HG03045 (cell line): Measurements from ENCODE around the gene PET117.
A peak's percentile ranks its signal among the peaks of the same experiment; 100 is the strongest.
"Not testable (repeated sequence)": the region's sequence is repeated elsewhere in the genome, so short reads cannot be mapped to it uniquely, and the experiment has no call there.

Experiments
- ATAC-seq: cut with Tn5 transposase; IDR thresholded peaks from one replicate; pipeline ENCODE4 v1.9.1; 2021; ENCODE audit warnings: mild to moderate bottlenecking, moderate library complexity; ENCODE audit not compliant: unreplicated experiment

The PET117 gene

GRCh38 chr20:18137412-18138265 is at the start of gene PET117, which contains the start of gene KAT14:
Gene PET117, plus strand, starts transcription at chr20:18137863. Its CDS starts 93 bp downstream, at chr20:18137956.
Gene KAT14, plus strand, starts transcription at chr20:18137863. Its CDS starts 4,798 bp downstream, at chr20:18142661.
- peak; percentile 90 for ATAC-seq

GRCh38 chr20:18088298-18088697 is 49.4 kb upstream of the PET117 start:
- ATAC-seq, result not testable (repeated sequence)

- not testable (repeated sequence) for ATAC-seq
Observed at GRCh38 chr20:18088841-18089240, 48.8 kb upstream of the PET117 start.

- no peak for ATAC-seq
Observed at GRCh38 chr20:18090044-18090443, 47.6 kb upstream of the PET117 start.

GRCh38 chr20:18090477-18090876 is 47.2 kb upstream of the PET117 start:
- ATAC-seq, result no peak

GRCh38 chr20:18091623-18092022 is 46.0 kb upstream of the PET117 start:
- no peak for ATAC-seq

GRCh38 chr20:18092890-18093289 is 44.8 kb upstream of the PET117 start:
- ATAC-seq, result no peak

GRCh38 chr20:18093388-18093787 is 44.3 kb upstream of the PET117 start:
- ATAC-seq, result no peak

- ATAC-seq, result no peak
Observed at GRCh38 chr20:18094191-18094590, 43.5 kb upstream of the PET117 start.

- not testable (repeated sequence) for ATAC-seq
Observed at GRCh38 chr20:18100569-18100968, 37.1 kb upstream of the PET117 start.

GRCh38 chr20:18101125-18101810 is 36.4 kb upstream of the PET117 start:
- ATAC-seq, result no peak

- ATAC-seq, result no peak
Observed at GRCh38 chr20:18103497-18103896, 34.2 kb upstream of the PET117 start.

GRCh38 chr20:18108326-18108725 is 29.3 kb upstream of the PET117 start:
- ATAC-seq, result no peak

GRCh38 chr20:18128574-18128973 is 9.1 kb upstream of the PET117 start:
- not testable (repeated sequence) for ATAC-seq

GRCh38 chr20:18132663-18133062 is 5.0 kb upstream of the PET117 start:
- ATAC-seq, result no peak

- no peak for ATAC-seq
Observed at GRCh38 chr20:18133962-18134361, 3.7 kb upstream of the PET117 start.

GRCh38 chr20:18138266-18138582 is 561 bp downstream of the PET117 start:
- ATAC-seq, result no peak

- no peak for ATAC-seq
Observed at GRCh38 chr20:18138639-18139583, 1.2 kb downstream of the PET117 start.

- ATAC-seq, result no peak
Observed at GRCh38 chr20:18139832-18140231, 2.2 kb downstream of the PET117 start.

- ATAC-seq, result no peak
Observed at GRCh38 chr20:18144541-18145099, 7.0 kb downstream of the PET117 start.

GRCh38 chr20:18154342-18154741 is 16.7 kb downstream of the PET117 start:
- no peak for ATAC-seq
